Stimulated activated CD4-positive, alpha-beta T cell treated with anti-CD3 and anti-CD28 coated beads, Interleukin-15, amount 100 ng/mL, for 1 hour (primary cell): ENCODE data around the gene OR2D3.
"Not testable (repeated sequence)": the region's sequence is repeated elsewhere in the genome, so short reads cannot be mapped to it uniquely, and the experiment has no call there.

Experiments
- DNase-seq, 2 donors: peaks; one replicate each; pipeline ENCODE4 v3.0.0-alpha.2; 2020; ENCODE audit warnings: low read depth in 1 of 2, low spot score in 1 of 2

Gene OR2D3, protein sequence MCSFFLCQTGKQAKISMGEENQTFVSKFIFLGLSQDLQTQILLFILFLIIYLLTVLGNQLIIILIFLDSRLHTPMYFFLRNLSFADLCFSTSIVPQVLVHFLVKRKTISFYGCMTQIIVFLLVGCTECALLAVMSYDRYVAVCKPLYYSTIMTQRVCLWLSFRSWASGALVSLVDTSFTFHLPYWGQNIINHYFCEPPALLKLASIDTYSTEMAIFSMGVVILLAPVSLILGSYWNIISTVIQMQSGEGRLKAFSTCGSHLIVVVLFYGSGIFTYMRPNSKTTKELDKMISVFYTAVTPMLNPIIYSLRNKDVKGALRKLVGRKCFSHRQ

DNA sequence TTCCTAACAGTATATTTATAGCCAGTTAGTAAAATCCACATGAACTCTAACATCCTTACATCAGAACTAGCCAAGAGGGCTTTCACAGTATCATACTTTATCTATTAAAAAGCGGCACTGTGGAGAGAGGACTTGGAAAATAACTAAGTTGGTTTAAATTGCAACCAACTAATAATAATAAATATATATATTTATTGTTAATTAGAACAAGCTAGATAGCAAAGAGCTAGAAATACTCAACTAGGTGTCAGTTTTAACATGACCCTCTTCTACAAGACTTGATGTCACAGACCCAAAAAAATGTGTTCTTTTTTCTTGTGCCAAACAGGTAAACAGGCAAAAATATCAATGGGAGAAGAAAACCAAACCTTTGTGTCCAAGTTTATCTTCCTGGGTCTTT, at the start of gene OR2D3:
Gene OR2D3 (plus strand): TSS at position 301 of the 400 bp plus-strand sequence. CDS start 0 bp downstream, at position 301.
- no peak for DNase-seq

DNA sequence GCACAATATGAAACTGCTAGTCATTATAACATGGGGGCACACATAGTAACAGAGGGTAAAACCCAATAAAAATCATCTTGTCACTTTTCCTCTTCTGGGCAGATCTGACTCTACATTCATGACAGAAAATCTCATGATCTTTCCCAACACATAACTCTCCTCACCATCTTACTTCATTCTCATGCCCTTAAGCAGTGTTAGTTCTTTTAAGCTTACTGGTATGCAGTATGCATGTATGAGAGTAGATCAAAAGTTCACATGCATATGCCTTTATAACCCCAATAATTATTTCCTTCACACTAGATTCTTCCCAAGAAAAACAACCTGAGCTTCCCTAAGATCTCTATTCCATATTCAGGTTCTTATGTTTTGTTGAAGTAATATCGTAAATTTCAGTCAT, 49.5 kb upstream of the OR2D3 start:
- DNase-seq = no peak

GRCh38 chr11:6875761-6876160, 45.0 kb upstream of the OR2D3 start:
- no peak for DNase-seq

DNA sequence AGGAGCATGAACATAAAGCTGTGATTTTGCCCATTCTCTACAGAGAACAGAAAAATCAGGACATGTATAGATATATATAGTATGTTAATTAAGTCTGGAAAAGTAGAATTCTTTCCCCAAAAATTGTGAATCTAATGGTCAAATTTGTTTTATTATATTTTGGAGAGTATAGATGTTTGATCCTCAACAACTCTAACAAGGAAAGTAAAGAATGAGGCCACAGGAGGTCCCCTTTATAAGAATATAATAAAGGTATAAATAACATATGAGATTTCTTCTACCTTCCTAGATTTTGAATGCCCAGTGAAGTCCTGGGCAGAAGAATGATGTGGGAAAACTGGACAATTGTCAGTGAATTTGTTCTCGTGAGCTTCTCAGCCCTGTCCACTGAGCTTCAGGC, 44.5 kb upstream of the OR2D3 start, which contains the start of gene OR10A4:
Gene OR10A4 (plus strand): TSS at position 301 of the 400 bp plus-strand sequence. CDS start 23 bp downstream, at position 324.
- DNase-seq = no peak

DNA sequence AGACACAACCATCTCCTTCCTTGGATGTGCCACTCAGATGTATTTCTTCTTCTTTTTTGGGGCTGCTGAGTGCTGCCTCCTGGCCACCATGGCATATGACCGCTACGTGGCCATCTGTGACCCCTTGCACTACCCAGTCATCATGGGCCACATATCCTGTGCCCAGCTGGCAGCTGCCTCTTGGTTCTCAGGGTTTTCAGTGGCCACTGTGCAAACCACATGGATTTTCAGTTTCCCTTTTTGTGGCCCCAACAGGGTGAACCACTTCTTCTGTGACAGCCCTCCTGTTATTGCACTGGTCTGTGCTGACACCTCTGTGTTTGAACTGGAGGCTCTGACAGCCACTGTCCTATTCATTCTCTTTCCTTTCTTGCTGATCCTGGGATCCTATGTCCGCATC, 43.9 kb upstream of the OR2D3 start:
- no peak for DNase-seq

DNA sequence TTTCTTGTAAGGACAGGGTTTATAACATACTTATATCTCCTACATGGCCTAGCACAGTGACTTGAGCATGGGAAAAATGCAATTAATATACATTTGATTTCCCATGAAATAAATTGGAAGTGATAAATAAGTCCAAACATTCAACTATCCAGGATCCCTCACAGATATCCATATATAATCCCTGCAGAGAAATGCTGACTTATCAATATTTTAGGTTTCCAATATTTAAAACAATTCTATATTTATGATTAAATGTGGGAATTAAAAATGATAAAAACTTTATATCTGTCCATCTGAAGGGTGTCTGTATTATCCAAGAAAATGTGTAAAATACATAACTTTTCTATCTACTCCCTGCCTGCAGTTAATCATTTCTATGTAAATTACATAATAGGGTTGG, 38.1 kb upstream of the OR2D3 start:
- no peak for DNase-seq

GRCh38 chr11:6887711-6888110, 33.1 kb upstream of the OR2D3 start:
- DNase-seq = not testable (repeated sequence)

DNA sequence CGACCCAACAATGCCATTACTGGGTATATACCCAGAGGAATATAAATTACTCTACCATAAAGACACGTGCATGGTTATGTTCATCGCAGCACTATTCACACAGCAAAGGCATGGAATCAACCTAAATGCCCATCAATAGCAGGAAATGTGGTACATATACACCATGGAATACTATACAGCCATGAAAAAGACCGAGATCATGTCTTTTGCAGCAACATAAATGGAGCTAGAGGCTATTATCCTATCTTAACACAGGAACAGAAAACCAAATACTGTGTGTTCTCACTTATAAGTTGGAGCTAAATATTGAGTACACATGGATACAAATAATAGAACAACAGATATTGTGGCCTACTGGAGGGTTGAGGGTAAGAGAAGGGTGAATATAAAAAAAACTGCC, 32.0 kb upstream of the OR2D3 start:
- no peak for DNase-seq

- DNase-seq = no peak
These were observed 31.0 kb upstream of the OR2D3 start for GRCh38 chr11:6889835-6890234.

GRCh38 chr11:6892400-6892799, 28.4 kb upstream of the OR2D3 start, which contains the start of gene OR2D2:
TSS of gene OR2D2 (minus strand) at chr11:6892500. CDS start at chr11:6892500, 0 bp downstream.
- no peak for DNase-seq

- no peak for DNase-seq
These were observed 26.7 kb upstream of the OR2D3 start for GRCh38 chr11:6894097-6894496.

DNA sequence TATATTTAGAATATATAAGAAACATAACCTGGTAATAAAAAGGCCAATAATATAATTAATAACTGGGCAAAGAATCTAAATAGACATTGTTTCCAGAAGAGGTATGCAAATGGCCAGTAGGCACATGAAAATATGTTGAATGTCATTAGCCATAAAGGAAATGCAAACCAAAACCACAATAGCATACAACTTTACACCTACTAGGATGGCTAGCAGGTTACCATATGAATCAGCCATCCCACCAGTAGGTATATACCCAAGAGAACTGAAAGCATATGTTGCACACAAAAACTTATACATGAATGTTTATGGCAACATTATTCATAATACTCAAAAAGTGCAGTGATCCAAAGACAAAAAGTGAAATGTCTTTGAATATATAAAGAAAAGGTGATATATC, 25.8 kb upstream of the OR2D3 start:
- DNase-seq = no peak

GRCh38 chr11:6898911-6899310, 21.9 kb upstream of the OR2D3 start:
- no peak for DNase-seq

GRCh38 chr11:6900327-6900999, 20.3 kb upstream of the OR2D3 start:
- no peak for DNase-seq

DNA sequence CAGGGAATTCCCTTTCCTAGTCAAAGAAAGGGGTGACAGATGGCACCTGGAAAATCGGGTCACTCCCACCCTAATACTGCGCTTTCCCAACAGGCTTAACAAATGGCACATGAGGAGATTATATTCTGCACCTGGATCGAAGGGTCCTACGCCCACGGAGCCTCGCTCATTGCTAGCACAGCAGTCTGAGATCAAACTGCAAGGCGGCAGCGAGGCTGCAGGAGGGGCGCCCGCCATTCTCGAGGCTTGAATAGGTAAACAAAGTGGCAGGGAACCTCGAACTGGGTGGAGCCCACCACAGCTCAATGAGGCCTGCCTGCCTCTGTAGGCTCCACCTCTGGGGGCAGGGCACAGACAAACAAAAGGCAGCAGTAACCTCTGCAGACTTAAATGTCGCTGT, 16.0 kb upstream of the OR2D3 start:
- DNase-seq = not testable (repeated sequence)

DNA sequence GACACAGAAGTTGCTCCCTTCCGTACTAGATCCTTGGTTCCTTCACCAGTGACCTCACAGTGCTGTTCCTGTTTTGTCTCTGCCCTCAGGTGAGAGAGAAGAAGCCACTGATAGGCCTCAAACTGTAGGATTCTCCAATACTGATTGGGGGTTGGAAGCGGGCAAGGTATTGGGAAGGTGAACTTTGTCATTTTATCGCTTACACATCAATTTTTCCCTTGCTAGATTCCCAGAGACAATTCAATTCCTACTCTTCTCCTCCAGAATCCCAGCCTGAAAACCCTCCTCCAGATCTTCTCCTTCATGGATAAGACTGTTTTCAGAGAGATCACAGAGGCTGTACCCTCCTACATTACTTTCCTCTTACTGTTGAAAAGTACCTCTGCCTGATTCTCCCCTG, 9.4 kb upstream of the OR2D3 start:
- DNase-seq = no peak

- DNase-seq = no peak
These were observed 8.9 kb upstream of the OR2D3 start for GRCh38 chr11:6911948-6912347.

DNA sequence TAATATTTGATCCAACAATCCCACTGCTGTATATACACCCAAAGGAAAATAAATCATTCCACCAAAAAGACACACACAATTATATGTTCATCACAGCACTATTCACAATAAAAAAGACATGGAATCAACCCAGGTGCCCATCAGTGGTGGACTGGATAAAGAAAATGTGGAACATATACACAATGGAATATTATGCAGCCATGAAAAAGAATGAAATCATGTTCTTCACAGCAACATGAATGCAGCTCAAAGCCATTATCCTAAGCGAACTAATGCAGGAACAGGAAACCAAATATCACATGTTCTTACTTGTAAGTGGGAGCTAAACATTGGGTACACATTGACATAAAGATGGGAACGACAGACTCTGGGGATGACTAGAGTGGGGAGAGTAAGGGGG, 1.1 kb upstream of the OR2D3 start:
- DNase-seq = no peak

- no peak for DNase-seq
These were observed 4.3 kb downstream of the OR2D3 start for GRCh38 chr11:6925007-6925577.

DNA sequence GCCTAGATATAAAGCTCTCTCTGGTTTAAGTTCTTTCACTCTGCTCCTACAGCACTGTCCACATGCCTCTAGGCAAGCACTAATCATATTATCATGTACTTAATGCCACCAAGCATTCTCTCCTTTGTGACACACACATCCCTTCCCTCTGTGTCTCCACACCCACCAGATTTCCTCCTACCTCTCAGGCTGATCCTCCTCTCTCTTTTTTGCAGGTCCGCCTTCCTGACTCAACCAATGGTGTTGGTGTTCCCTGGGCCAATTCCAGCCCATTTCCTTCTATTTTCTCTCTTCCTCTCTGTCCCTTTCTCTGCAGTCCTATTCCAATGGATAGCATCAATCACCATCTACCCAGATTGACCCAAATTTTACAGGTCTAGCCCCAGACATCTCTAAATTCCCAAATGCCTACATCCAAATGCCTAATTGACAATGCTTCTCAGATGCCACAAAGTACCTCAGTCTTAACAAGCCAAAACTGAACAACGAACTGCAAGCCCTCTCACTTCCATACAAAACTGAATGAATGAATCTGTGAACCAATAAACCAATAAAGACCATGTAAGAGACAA, 4.9 kb downstream of the OR2D3 start:
- no peak for DNase-seq

DNA sequence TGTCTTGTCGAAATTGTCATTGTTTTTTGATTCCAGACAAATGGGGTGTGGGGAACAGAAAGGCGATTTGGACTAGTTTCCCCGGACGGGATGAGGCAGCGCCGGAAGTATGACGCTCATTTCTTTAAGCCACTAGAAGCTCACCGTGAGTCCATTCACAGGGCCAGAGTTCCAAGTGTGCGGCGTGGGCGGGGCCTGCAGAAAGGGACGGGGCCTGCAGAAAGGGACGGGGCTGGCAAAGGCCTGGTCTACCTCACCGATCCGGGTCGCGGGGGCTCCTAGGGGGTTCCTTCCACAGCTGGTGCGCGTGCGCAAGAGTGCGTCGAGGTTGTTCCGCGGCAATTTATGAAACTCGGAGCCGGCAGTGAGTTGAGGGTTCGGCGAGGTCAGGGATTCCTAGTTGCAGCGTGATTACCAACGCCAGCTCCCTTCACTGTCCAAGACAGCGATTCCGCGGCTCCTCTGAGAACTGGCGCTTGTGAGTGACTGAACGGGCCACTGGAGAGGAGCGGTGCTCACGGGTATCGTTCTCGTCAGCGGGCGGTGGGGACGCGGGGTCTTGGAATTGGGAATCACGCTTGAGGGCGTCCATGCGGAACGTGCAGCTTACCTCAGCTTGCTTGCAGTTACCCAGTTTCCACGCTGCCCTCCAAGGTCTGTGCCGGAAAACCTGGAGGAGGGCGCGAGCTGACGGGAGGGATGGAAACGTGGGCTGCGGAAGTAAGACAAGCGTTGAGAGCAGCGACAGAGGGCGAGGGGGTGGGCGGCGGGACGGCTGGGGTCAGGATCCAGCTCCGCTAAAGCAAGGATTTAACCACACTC, 5.6 kb downstream of the OR2D3 start, which contains the start of gene ZNF215:
Gene ZNF215 (plus strand): TSS at position 219 of the 822 bp plus-strand sequence. CDS start 5,847 bp downstream, outside the sequence.
- no peak for DNase-seq
